GM19023 (cell line): Measurements from ENCODE around the gene BCL7A.
"Not testable (repeated sequence)": the region's sequence is repeated elsewhere in the genome, so short reads cannot be mapped to it uniquely, and the experiment has no call there.

ENCODE experiments used
- ATAC-seq: cut with Tn5 transposase; IDR thresholded peaks from one replicate; pipeline ENCODE4 v1.9.1; 2021; ENCODE audit warnings: mild to moderate bottlenecking, moderate library complexity; ENCODE audit not compliant: unreplicated experiment

The BCL7A gene

GRCh38 chr12:122093098-122093883, 71.6 kb downstream of the BCL7A start:
- ATAC-seq, result no peak

GRCh38 chr12:122094137-122094734, 72.6 kb downstream of the BCL7A start:
- ATAC-seq, result no peak

GRCh38 chr12:122094735-122095631, 73.3 kb downstream of the BCL7A start:
- ATAC-seq, result no peak

- ATAC-seq, result no peak
Measured at GRCh38 chr12:122096014-122096413, 74.3 kb downstream of the BCL7A start.

- no peak for ATAC-seq
Measured at GRCh38 chr12:122096591-122097149, 75.0 kb downstream of the BCL7A start.

GRCh38 chr12:122097584-122097926, 75.9 kb downstream of the BCL7A start:
- ATAC-seq, result no peak

- ATAC-seq, result no peak
Measured at GRCh38 chr12:122097927-122098756, 76.5 kb downstream of the BCL7A start.

GRCh38 chr12:122099280-122099749, 77.6 kb downstream of the BCL7A start:
- ATAC-seq, result no peak

- no peak for ATAC-seq
Measured at GRCh38 chr12:122099856-122100255, 78.2 kb downstream of the BCL7A start.

GRCh38 chr12:122100568-122100967, 78.9 kb downstream of the BCL7A start:
- ATAC-seq, result no peak

- no peak for ATAC-seq
Measured at GRCh38 chr12:122102331-122102730, 80.6 kb downstream of the BCL7A start.

- ATAC-seq, result no peak
Measured at GRCh38 chr12:122104844-122105243, 83.2 kb downstream of the BCL7A start.

- ATAC-seq, result not testable (repeated sequence)
Measured at GRCh38 chr12:122105496-122105895, 83.8 kb downstream of the BCL7A start.

GRCh38 chr12:122106843-122107242, 85.2 kb downstream of the BCL7A start:
- ATAC-seq, result no peak

- ATAC-seq, result no peak
Measured at GRCh38 chr12:122107261-122107660, 85.6 kb downstream of the BCL7A start.

GRCh38 chr12:122111089-122111641, 89.5 kb downstream of the BCL7A start:
- no peak for ATAC-seq
